ENCODE data around the gene RABGAP1L. TPM values are rescaled to one million over a fixed set of nuclear protein-coding genes. Genes with fewer than 3 reads are reported as not detected.
"Not testable (repeated sequence)": the region's sequence is repeated elsewhere in the genome, so short reads cannot be mapped to it uniquely, and the experiment has no call there.

The RABGAP1L gene
- total RNA-seq, 1 donor from 2014 or later: 48.5 TPM

GRCh38 chr1:174171073-174171472 is 11.8 kb downstream of the RABGAP1L start:
- H3K4me3 Mint-ChIP-seq: no peak overlapping the region

GRCh38 chr1:174174461-174175329 is 15.4 kb downstream of the RABGAP1L start:
- H3K4me1 Mint-ChIP-seq: no peaks in the 10 kb centered on the region
- TF ChIP-seq, protein P1, sequence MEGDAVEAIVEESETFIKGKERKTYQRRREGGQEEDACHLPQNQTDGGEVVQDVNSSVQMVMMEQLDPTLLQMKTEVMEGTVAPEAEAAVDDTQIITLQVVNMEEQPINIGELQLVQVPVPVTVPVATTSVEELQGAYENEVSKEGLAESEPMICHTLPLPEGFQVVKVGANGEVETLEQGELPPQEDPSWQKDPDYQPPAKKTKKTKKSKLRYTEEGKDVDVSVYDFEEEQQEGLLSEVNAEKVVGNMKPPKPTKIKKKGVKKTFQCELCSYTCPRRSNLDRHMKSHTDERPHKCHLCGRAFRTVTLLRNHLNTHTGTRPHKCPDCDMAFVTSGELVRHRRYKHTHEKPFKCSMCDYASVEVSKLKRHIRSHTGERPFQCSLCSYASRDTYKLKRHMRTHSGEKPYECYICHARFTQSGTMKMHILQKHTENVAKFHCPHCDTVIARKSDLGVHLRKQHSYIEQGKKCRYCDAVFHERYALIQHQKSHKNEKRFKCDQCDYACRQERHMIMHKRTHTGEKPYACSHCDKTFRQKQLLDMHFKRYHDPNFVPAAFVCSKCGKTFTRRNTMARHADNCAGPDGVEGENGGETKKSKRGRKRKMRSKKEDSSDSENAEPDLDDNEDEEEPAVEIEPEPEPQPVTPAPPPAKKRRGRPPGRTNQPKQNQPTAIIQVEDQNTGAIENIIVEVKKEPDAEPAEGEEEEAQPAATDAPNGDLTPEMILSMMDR (IDR thresholded peaks at IDR 0.05; ENCODE audit: unreplicated experiment): no peak
- no peak overlapping the region for H3K4me3 Mint-ChIP-seq
- H3K27ac Mint-ChIP-seq: no peak overlapping the region
- H3K9me3 Mint-ChIP-seq: peaks cover 16% of the 10 kb centered on the region
- DNase-seq (ENCODE audit: low spot score in 2 of 2, unreplicated experiment in 2 of 2): no peak
- H3K36me3 Mint-ChIP-seq: peaks cover 6% of the 10 kb centered on the region
- H3K27me3 Mint-ChIP-seq (ENCODE audit: low read depth): no peaks in the 10 kb centered on the region

More at GRCh38 chr1:174171073-174171472, 11.8 kb downstream of the RABGAP1L start:
- no peak overlapping the region for H3K27ac Mint-ChIP-seq
- no peaks in the 10 kb centered on the region for H3K9me3 Mint-ChIP-seq
- no peaks in the 10 kb centered on the region for H3K36me3 Mint-ChIP-seq
- no peaks in the 10 kb centered on the region for H3K4me1 Mint-ChIP-seq
- TF ChIP-seq, protein P1 (IDR thresholded peaks at IDR 0.05; ENCODE audit: unreplicated experiment): no peak
- H3K27me3 Mint-ChIP-seq (ENCODE audit: low read depth): no peaks in the 10 kb centered on the region
- no peak for DNase-seq (ENCODE audit: low spot score in 2 of 2, unreplicated experiment in 2 of 2)

DNA sequence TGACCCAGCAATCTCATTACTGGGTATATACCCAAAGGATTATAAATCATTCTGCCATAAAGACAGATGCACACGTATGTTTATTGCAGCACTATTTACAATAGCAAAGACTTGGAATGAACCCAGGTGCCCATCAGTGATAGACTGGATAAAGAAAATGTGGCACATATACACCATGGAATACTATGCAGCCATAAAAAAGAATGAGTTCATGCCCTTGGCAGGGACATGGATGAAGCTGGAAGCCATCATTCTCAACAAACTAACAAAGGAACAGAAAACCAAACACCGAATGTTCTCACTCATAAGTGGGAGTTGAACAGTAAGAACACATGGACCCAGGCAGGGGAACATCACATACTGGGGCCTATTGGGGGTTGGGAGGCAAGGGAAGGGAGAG is 19.1 kb downstream of the RABGAP1L start:
- H3K4me3 Mint-ChIP-seq; H3K27me3 Mint-ChIP-seq (ENCODE audit: low read depth); DNase-seq (ENCODE audit: low spot score in 2 of 2, unreplicated experiment in 2 of 2); H3K4me1 Mint-ChIP-seq; H3K27ac Mint-ChIP-seq; H3K36me3 Mint-ChIP-seq: not testable (repeated sequence)
- peaks cover 16% of the 10 kb centered on the region for H3K9me3 Mint-ChIP-seq

DNA sequence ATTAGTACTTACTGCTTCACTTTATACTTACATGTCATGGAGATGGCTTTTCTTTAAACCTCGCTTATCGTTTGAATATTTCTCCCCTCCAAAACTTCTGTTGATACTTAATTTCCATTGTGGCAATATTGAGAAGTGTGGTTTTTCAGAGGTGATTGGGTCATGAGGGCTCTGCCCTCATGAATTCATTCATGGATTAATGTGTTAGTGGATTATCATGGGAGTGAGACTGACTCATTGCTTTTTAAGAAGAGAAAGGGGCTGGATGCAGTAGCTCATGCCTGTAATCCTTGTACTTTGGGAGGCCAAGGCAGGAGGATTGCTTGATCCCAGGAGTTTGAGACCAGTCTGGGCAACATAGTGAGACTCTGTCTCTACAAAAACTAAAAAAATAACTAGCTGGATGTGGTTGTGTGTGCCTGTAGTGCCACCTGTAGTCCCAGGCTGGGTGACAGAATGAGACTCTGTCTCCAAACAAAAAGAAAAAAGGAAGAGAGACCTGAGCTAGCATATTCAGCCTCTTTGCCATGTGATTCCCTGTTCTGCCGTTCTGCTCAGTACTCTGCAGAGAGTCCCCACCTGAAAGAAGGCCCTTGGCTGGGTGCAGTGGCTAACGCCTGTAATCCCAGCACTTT is 30.2 kb downstream of the RABGAP1L start:
- H3K27ac Mint-ChIP-seq: no peak overlapping the region

GRCh38 chr1:174190691-174191199 is 31.4 kb downstream of the RABGAP1L start:
- peaks cover 8% of the 10 kb centered on the region for H3K9me3 Mint-ChIP-seq
- no peaks in the 10 kb centered on the region for H3K27me3 Mint-ChIP-seq (ENCODE audit: low read depth)
- TF ChIP-seq, protein P1 (IDR thresholded peaks at IDR 0.05; ENCODE audit: unreplicated experiment): no peak
- H3K27ac Mint-ChIP-seq: peak overlapping the region; percentile 68
- no peak overlapping the region for H3K4me3 Mint-ChIP-seq
- no peak for DNase-seq (ENCODE audit: low spot score in 2 of 2, unreplicated experiment in 2 of 2)
- peaks cover 28% of the 10 kb centered on the region for H3K4me1 Mint-ChIP-seq
- H3K36me3 Mint-ChIP-seq: peaks cover 7% of the 10 kb centered on the region

More for the DNA sequence above, 30.2 kb downstream of the RABGAP1L start:
- Mint-ChIP-seq H3K4me1 (peaks cover 20% of the 10 kb centered on the region), H3K9me3 (peaks cover 8% of the 10 kb centered on the region), H3K36me3 (peaks cover 7% of the 10 kb centered on the region), H3K4me3 (no peak overlapping the region), H3K27me3 (ENCODE audit: low read depth) (no peaks in the 10 kb centered on the region)
- DNase-seq (ENCODE audit: low spot score in 2 of 2, unreplicated experiment in 2 of 2): no peak
- TF ChIP-seq, protein P1 (IDR thresholded peaks at IDR 0.05; ENCODE audit: unreplicated experiment): no peak
